ENCODE data around the gene OSGEP. TPM values are rescaled to one million over a fixed set of nuclear protein-coding genes. Genes with fewer than 3 reads are reported as not detected.
A peak's percentile ranks its signal among the peaks of the same experiment; 100 is the strongest.

The OSGEP gene
- total RNA-seq, 4 donors from 2014 or later = 26.7 to 146 (median 64.7) TPM

GRCh38 chr14:20429801-20430669, 24.6 kb downstream of the OSGEP start:
- H3K9me3 ChIP-seq = no peaks in the 10 kb centered on the region
- peak; percentile 60 for DNase-seq
- TF ChIP-seq, protein P1, sequence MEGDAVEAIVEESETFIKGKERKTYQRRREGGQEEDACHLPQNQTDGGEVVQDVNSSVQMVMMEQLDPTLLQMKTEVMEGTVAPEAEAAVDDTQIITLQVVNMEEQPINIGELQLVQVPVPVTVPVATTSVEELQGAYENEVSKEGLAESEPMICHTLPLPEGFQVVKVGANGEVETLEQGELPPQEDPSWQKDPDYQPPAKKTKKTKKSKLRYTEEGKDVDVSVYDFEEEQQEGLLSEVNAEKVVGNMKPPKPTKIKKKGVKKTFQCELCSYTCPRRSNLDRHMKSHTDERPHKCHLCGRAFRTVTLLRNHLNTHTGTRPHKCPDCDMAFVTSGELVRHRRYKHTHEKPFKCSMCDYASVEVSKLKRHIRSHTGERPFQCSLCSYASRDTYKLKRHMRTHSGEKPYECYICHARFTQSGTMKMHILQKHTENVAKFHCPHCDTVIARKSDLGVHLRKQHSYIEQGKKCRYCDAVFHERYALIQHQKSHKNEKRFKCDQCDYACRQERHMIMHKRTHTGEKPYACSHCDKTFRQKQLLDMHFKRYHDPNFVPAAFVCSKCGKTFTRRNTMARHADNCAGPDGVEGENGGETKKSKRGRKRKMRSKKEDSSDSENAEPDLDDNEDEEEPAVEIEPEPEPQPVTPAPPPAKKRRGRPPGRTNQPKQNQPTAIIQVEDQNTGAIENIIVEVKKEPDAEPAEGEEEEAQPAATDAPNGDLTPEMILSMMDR (IDR thresholded peaks at IDR 0.05) = no peak
- TF ChIP-seq EP300 (IDR thresholded peaks at IDR 0.05; ENCODE audit: low read depth) (no peak), POLR2AphosphoS5 (IDR thresholded peaks at IDR 0.05) (no peak), POLR2A (IDR thresholded peaks at IDR 0.05) (no peak)
- no peak overlapping the region for H3K27ac ChIP-seq
- H3K36me3 ChIP-seq = no peaks in the 10 kb centered on the region
- H3K27me3 ChIP-seq = no peaks in the 10 kb centered on the region
- peaks cover 4 to 28% (median 12%) of the 10 kb centered on the region in 4 donors for H3K4me1 ChIP-seq
- in situ Hi-C loops (cut with MboI; ENCODE audit: low pct_ligation_motif_present in 1 of 4, low pct_unique_long_range_greater_than_20kb in 1 of 4, low sequenced_read_pairs in 3 of 4) (no loop called here), intact Hi-C loops (cut with DNase I; ENCODE audit: low total_unique reads) (no loop called here)
- 33 to 70% methylated on average over 1 to 26 of the region's 30 CpGs for WGBS, 2 donors (ENCODE audit: low coverage in 1 of 2)
- H3K4me3 ChIP-seq = no peak overlapping the region

- TF ChIP-seq EP300 (IDR thresholded peaks at IDR 0.05; ENCODE audit: low read depth) = no peak
- no peak for TF ChIP-seq POLR2A (IDR thresholded peaks at IDR 0.05)
- TF ChIP-seq, protein P1 (IDR thresholded peaks at IDR 0.05) = no peak
- no peak for TF ChIP-seq POLR2AphosphoS5 (IDR thresholded peaks at IDR 0.05)
- Histone ChIP-seq H3K4me1 (peaks cover 4 to 28% (median 12%) of the 10 kb centered on the region in 4 donors), H3K4me3 (no peak overlapping the region), H3K27ac (no peak overlapping the region), H3K9me3 (no peaks in the 10 kb centered on the region), H3K27me3 (no peaks in the 10 kb centered on the region), H3K36me3 (no peaks in the 10 kb centered on the region)
- DNase-seq = no peak
- intact Hi-C loops (cut with DNase I; ENCODE audit: low total_unique reads) (no loop called here), in situ Hi-C loops (cut with MboI; ENCODE audit: low pct_ligation_motif_present in 1 of 4, low pct_unique_long_range_greater_than_20kb in 1 of 4, low sequenced_read_pairs in 3 of 4) (no loop called here)
- WGBS, 2 donors (ENCODE audit: low coverage in 1 of 2) = 50 to 58% methylated on average over 4 to 5 of the region's 5 CpGs
These were observed 25.8 kb downstream of the OSGEP start for GRCh38 chr14:20428802-20429201.

DNA sequence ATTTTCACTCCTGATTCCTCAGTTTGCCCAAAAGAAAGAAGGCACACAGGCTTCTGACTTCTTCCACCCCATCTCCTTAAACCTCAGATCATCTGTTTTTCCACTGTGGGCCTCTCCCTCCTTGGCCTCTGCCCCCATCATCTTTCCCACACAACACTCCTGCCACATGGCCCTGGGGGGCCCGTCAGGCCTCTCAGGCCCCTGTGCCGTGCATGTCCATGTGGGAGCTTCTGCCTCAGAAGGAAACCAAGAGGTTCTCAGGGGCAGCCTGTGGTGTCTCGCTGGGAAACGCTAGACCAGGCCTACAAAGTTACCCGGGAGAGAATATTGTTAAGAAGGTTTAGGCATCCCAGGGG, 26.6 kb downstream of the OSGEP start:
- Histone ChIP-seq H3K36me3 (no peaks in the 10 kb centered on the region), H3K4me1 (peaks cover 4 to 28% (median 12%) of the 10 kb centered on the region in 4 donors), H3K4me3 (peak overlapping the region in 1 of 4 donors; percentile 10), H3K27me3 (no peaks in the 10 kb centered on the region), H3K27ac (peak overlapping the region in 3 of 4 donors; percentile 62 to 66 (median 65)), H3K9me3 (no peaks in the 10 kb centered on the region)
- intact Hi-C loops (cut with DNase I; ENCODE audit: low total_unique reads) = no loop called here
- in situ Hi-C loops (cut with MboI; ENCODE audit: low pct_ligation_motif_present in 1 of 4, low pct_unique_long_range_greater_than_20kb in 1 of 4, low sequenced_read_pairs in 3 of 4) = no loop called here
- TF ChIP-seq, protein P1 (IDR thresholded peaks at IDR 0.05) = no peak
- TF ChIP-seq POLR2A (IDR thresholded peaks at IDR 0.05) (no peak), EP300 (IDR thresholded peaks at IDR 0.05; ENCODE audit: low read depth) (no peak), POLR2AphosphoS5 (IDR thresholded peaks at IDR 0.05) (no peak)
- 81 to 85% methylated on average over 5 of the region's 5 CpGs for WGBS, 2 donors (ENCODE audit: low coverage in 1 of 2)
- no peak for DNase-seq

DNA sequence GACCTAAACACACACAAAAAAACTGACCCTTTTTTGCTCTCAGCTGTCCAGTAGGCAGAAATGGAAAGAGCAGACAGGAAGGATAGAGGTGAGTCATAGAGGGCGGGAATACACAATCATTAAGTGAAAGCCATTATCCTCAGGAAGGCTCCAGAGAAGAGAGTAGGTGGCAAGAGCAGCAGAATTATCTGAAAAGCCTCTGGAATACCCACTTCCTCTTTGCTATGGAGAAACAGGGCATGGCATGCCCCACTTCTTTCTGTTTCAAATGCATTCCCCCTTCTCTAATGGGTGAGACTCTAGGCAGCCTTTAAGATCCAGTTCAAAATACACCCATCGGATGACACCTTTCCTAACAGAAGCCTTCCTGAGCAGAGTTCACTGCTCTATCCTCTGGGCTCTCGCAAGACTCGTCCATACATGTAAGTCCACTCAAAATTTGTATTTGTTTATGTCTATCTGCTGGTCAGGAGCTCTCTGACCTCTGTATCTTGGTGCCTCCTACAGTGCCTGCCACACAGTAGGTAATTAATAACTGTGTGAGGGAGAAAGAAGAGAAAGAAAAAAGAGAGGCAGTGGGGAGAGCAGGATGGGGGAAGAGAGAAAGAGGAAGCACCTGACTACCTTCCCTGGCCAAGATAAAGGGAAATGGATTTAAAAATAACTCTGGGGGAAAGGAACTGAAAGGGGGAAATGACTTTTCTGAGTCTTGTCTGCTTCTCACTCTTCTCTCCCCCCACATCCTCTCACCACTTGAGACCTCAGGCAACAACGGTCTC, 27.2 kb downstream of the OSGEP start:
- H3K36me3 ChIP-seq = no peaks in the 10 kb centered on the region
- intact Hi-C loops (cut with DNase I; ENCODE audit: low total_unique reads) (no loop called here), in situ Hi-C loops (cut with MboI; ENCODE audit: low pct_ligation_motif_present in 1 of 4, low pct_unique_long_range_greater_than_20kb in 1 of 4, low sequenced_read_pairs in 3 of 4) (no loop called here)
- 53 to 71% methylated on average over 4 to 5 of the region's 5 CpGs for WGBS, 2 donors (ENCODE audit: low coverage in 1 of 2)
- peaks cover 4 to 28% (median 12%) of the 10 kb centered on the region in 4 donors for H3K4me1 ChIP-seq
- peak overlapping the region in 1 of 4 donors; percentile 10 for H3K4me3 ChIP-seq
- H3K9me3 ChIP-seq = no peaks in the 10 kb centered on the region
- peak overlapping the region; percentile 58 to 66 (median 64) for H3K27ac ChIP-seq
- H3K27me3 ChIP-seq = no peaks in the 10 kb centered on the region
- TF ChIP-seq POLR2AphosphoS5 (IDR thresholded peaks at IDR 0.05) (peak in 1 of 3 donors; percentile 7), POLR2A (IDR thresholded peaks at IDR 0.05) (no peak)
- no peak for DNase-seq
